ENCODE results near the gene ARMCX5.
A peak's percentile ranks its signal among the peaks of the same experiment; 100 is the strongest.

ARMCX5 gene

GRCh38 chrX:102599084-102599950 is at the start of gene ARMCX5:
Gene ARMCX5 (plus strand): TSS chrX:102599515. CDS start chrX:102602142, 2,627 bp downstream.
- Mint-ChIP-seq H3K27me3 (no peaks in the 10 kb centered on the region), H3K4me1 (ENCODE audit: low read depth) (peaks cover 28% of the 10 kb centered on the region), H3K27ac (peak within 1 kb of the TSS; percentile 92)

DNA sequence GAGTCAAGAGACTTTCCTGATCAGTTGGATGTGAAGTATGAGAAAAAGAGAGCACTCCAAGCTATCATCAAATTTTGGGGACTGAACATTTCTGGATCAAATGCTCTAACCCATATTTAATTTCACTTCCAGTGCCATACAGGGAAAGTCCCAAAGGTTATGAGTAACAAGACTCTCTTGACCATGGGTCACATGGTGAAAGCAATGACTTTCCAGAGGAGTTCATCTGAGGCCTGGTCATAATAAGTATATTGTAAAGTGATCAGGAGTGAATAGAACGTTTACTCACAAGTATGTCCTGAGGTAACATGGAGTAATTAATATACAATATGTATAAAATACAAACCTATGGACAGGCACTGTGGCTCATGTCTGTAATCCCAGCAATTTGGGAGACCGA is 40.7 kb upstream of the ARMCX5 start:
- Mint-ChIP-seq H3K27ac (no peak overlapping the region), H3K4me1 (ENCODE audit: low read depth) (no peaks in the 10 kb centered on the region), H3K27me3 (peaks cover 4% of the 10 kb centered on the region), H3K9me3 (no peaks in the 10 kb centered on the region), H3K4me3 (no peak overlapping the region), H3K36me3 (ENCODE audit: low read depth) (no peaks in the 10 kb centered on the region)

More at GRCh38 chrX:102599084-102599950, at the start of gene ARMCX5:
- H3K36me3 Mint-ChIP-seq (ENCODE audit: low read depth), result peaks cover 10% of the 10 kb centered on the region
- H3K9me3 Mint-ChIP-seq, result no peaks in the 10 kb centered on the region
- peak within 1 kb of the TSS; percentile 98 for H3K4me3 Mint-ChIP-seq

DNA sequence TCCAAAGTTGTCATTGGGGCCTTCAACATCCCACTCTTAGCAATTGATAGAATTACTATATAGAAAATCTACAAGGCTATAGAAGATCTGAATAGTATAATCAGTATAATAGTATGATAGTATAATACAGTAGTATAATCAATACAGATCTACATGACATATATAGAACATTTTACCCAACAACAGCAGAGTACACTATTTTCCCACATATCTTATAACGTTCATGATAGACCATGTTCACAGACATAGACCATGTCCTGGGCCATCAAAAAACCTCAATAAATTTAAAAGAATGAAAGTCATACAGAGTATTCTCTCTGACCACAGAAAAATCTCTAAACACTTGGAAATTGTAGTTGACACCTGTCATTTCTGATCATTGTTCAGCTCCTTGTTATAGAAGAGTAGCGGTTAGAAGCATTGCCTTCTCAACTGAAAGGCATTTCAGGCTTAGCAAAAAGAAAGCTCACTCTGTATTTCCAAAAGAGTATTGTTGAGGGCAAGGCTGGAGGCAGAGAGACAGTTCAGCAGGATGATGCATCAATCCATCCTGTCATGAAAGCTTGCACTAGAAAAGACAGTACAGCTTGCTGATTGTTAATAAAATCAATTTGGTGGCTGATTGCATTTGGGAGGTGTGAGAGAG is 38.8 kb upstream of the ARMCX5 start:
- Mint-ChIP-seq H3K36me3 (ENCODE audit: low read depth) (no peaks in the 10 kb centered on the region), H3K27me3 (no peaks in the 10 kb centered on the region)

DNA sequence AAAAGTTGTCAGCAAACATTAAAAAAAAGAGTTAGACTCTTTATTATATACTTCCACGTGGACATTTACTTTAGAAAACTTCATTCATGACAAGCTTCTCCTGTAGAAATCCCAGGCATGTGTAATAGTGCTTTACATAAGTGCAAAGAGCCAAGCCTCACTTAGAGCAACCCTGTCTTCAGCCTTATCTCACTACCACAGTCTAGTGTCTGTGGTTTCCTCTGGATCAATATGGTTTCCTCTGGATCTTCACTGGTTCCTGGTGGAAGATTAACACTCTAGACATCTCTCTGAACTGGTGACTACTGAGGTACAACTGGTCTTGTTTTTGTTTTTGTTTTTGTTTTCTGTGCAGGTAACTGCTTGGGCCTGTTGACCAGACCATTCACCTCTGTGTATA is 18.4 kb upstream of the ARMCX5 start:
- Mint-ChIP-seq H3K9me3 (no peaks in the 10 kb centered on the region), H3K27me3 (no peaks in the 10 kb centered on the region), H3K4me1 (ENCODE audit: low read depth) (no peaks in the 10 kb centered on the region), H3K36me3 (ENCODE audit: low read depth) (no peaks in the 10 kb centered on the region), H3K27ac (no peak overlapping the region), H3K4me3 (no peak overlapping the region)

More for the DNA sequence above, 38.8 kb upstream of the ARMCX5 start:
- Mint-ChIP-seq H3K4me1 (ENCODE audit: low read depth) (no peaks in the 10 kb centered on the region), H3K4me3 (no peak overlapping the region), H3K9me3 (no peaks in the 10 kb centered on the region), H3K27ac (no peak overlapping the region)

GRCh38 chrX:102593367-102593766 is 5.9 kb upstream of the ARMCX5 start:
- Mint-ChIP-seq H3K9me3 (no peaks in the 10 kb centered on the region), H3K27me3 (no peaks in the 10 kb centered on the region), H3K27ac (no peak overlapping the region), H3K4me3 (no peak overlapping the region), H3K4me1 (ENCODE audit: low read depth) (peaks cover 9% of the 10 kb centered on the region), H3K36me3 (ENCODE audit: low read depth) (no peaks in the 10 kb centered on the region)

DNA sequence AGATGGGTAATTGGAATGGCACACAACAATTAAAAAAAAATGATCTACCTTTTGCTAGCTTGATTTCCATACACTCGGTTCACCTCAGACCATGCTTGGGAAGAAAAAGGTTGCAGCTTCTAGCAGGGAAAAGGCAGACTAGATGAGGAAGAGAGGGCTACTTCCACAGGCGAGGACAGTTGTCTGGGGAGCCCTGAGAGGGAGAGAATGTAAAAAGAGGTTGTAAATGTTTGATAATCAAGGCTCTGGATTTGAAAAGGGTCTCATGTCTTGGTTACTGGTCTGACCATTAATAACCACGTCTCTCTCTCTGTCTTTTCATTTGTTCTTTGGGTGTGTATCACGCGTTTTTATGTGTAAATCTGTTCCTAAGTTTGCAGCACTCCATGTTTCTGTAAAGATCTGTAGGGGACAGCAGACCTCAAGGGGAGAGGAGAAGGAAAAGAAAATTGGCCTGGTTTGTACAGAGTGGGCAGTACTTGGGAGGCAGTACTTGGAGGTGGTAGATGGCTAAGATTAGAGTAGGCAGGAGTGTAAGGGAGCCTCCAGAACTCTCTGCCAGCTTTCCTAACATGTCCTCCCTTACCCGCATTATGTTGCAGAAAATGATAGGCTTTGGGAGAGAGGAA is 750 bp downstream of the ARMCX5 start:
- Mint-ChIP-seq H3K36me3 (ENCODE audit: low read depth) (peaks cover 10% of the 10 kb centered on the region), H3K4me1 (ENCODE audit: low read depth) (peaks cover 28% of the 10 kb centered on the region), H3K27me3 (no peaks in the 10 kb centered on the region), H3K9me3 (no peaks in the 10 kb centered on the region), H3K27ac (peak overlapping the region; percentile 92), H3K4me3 (peak overlapping the region; percentile 98)

GRCh38 chrX:102604327-102604726 is 5.0 kb downstream of the ARMCX5 start:
- H3K27ac Mint-ChIP-seq, result no peak overlapping the region

DNA sequence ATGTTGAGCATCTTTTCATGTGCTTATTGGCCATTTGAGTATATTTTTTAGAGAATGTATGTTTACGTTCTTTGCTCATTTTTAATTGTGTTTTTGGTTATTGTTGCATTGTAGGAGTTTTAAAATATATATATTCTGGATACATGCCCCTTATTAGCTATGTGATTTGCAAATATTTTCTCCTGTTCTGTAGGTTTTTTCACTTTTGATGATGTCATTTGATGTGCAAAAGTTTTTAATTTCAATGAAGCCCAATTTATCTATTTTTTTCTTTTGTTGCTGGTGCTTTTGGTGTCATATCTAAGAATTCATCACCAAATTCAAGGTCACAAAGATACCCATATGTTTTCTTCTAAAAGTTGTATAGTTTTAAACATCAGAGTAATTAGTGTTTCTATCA is 6.8 kb downstream of the ARMCX5 start:
- no peaks in the 10 kb centered on the region for H3K9me3 Mint-ChIP-seq
- no peaks in the 10 kb centered on the region for H3K27me3 Mint-ChIP-seq
- peaks cover 19% of the 10 kb centered on the region for H3K4me1 Mint-ChIP-seq (ENCODE audit: low read depth)
- no peak overlapping the region for H3K27ac Mint-ChIP-seq
- no peak overlapping the region for H3K4me3 Mint-ChIP-seq
- H3K36me3 Mint-ChIP-seq (ENCODE audit: low read depth), result peaks cover 41% of the 10 kb centered on the region

More at GRCh38 chrX:102604327-102604726, 5.0 kb downstream of the ARMCX5 start:
- Mint-ChIP-seq H3K27me3 (no peaks in the 10 kb centered on the region), H3K36me3 (ENCODE audit: low read depth) (peaks cover 27% of the 10 kb centered on the region), H3K4me3 (no peak overlapping the region), H3K4me1 (ENCODE audit: low read depth) (peaks cover 30% of the 10 kb centered on the region), H3K9me3 (no peaks in the 10 kb centered on the region)

DNA sequence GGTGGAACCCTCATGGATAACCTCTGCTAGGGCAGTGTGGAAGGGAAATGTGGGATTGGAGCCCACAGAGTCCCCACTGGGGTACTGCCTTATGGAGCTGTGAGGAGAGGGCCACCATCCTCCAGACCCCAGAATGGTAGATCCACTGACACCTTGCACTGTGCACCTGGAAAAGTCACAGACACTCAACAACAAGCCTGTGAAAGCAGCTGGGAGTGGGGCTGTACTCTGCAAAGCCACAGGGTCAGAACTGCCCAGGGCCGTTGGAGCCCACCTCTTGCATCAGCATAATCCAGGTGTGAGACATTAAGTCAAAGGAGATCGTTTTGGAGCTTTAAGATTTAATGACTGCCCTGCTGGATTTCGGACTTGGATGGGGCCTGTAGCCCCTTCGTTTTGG is 11.6 kb downstream of the ARMCX5 start:
- peaks cover 18% of the 10 kb centered on the region for H3K4me1 Mint-ChIP-seq (ENCODE audit: low read depth)
- no peaks in the 10 kb centered on the region for H3K27me3 Mint-ChIP-seq
- H3K27ac Mint-ChIP-seq, result no peak overlapping the region
- H3K4me3 Mint-ChIP-seq, result no peak overlapping the region
- H3K9me3 Mint-ChIP-seq, result no peaks in the 10 kb centered on the region
- H3K36me3 Mint-ChIP-seq (ENCODE audit: low read depth), result peaks cover 50% of the 10 kb centered on the region

DNA sequence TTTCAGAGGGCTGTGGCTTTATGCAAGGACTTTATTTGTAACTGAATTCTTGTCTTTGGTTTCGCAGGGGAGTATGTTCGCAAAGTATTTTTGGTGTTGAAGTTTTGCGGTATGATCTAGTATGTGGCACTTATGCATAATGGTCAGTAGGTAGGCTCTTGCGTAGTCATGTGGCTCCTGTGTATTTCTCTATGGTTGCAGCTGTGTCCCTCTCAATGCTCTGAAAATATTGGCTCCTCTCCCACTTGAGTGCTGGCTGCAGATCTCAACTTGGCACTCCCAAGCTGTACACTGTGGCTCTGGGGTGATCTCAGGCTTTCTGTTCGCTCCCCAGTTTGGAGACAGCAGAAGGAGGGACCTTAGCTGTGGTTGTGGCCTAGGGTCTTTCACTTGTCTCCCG is 24.8 kb downstream of the ARMCX5 start:
- Mint-ChIP-seq H3K4me3 (no peak overlapping the region), H3K36me3 (ENCODE audit: low read depth) (peaks cover 37% of the 10 kb centered on the region), H3K27ac (no peak overlapping the region)

DNA sequence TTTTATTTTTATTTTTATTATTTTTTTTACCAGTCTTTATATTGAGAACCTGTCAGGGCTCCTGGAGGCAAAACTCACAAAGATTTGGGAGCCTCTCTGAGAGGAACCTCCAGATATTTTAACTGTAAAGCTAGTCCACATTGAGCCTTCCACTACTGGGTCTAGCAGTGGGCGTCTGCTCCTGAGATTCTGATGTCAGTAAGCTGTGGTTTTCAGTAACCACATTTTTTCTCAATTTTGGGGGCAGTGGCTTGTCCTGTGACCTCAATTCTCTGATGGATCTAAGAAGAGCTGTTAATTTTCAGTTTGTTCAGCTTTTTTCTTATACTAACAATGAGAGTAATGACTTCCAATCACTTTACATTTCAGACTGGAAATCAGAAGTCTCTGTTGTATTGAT is 28.3 kb downstream of the ARMCX5 start:
- no peak overlapping the region for H3K27ac Mint-ChIP-seq
- H3K9me3 Mint-ChIP-seq, result no peaks in the 10 kb centered on the region
- no peaks in the 10 kb centered on the region for H3K27me3 Mint-ChIP-seq
- no peak overlapping the region for H3K4me3 Mint-ChIP-seq
- peaks cover 9% of the 10 kb centered on the region for H3K36me3 Mint-ChIP-seq (ENCODE audit: low read depth)
- peaks cover 22% of the 10 kb centered on the region for H3K4me1 Mint-ChIP-seq (ENCODE audit: low read depth)

More for the DNA sequence above, 24.8 kb downstream of the ARMCX5 start:
- peaks cover 9% of the 10 kb centered on the region for H3K9me3 Mint-ChIP-seq
- H3K4me1 Mint-ChIP-seq (ENCODE audit: low read depth), result peaks cover 22% of the 10 kb centered on the region
- H3K27me3 Mint-ChIP-seq, result no peaks in the 10 kb centered on the region

GRCh38 chrX:102637561-102637960 is 38.2 kb downstream of the ARMCX5 start:
- Mint-ChIP-seq H3K36me3 (ENCODE audit: low read depth) (peaks cover 11% of the 10 kb centered on the region), H3K27me3 (no peaks in the 10 kb centered on the region), H3K27ac (no peak overlapping the region), H3K4me3 (no peak overlapping the region), H3K9me3 (peaks cover 9% of the 10 kb centered on the region), H3K4me1 (ENCODE audit: low read depth) (no peaks in the 10 kb centered on the region)

- H3K27me3 Mint-ChIP-seq, result no peaks in the 10 kb centered on the region
- H3K4me3 Mint-ChIP-seq, result peak overlapping the region; percentile 87
- peaks cover 4% of the 10 kb centered on the region for H3K36me3 Mint-ChIP-seq (ENCODE audit: low read depth)
- H3K27ac Mint-ChIP-seq, result no peak overlapping the region
- no peaks in the 10 kb centered on the region for H3K9me3 Mint-ChIP-seq
- peaks cover 13% of the 10 kb centered on the region for H3K4me1 Mint-ChIP-seq (ENCODE audit: low read depth)
Observed at GRCh38 chrX:102650903-102651241, 51.6 kb downstream of the ARMCX5 start.

- Mint-ChIP-seq H3K9me3 (no peaks in the 10 kb centered on the region), H3K4me3 (peak within 1 kb of the TSS; percentile 87), H3K27ac (peak within 1 kb of the TSS; percentile 77), H3K4me1 (ENCODE audit: low read depth) (peaks cover 13% of the 10 kb centered on the region), H3K27me3 (no peaks in the 10 kb centered on the region), H3K36me3 (ENCODE audit: low read depth) (peaks cover 4% of the 10 kb centered on the region)
Observed at GRCh38 chrX:102651242-102652011, 52.1 kb downstream of the ARMCX5 start, which contains the start of gene GPRASP1. Gene GPRASP1 (plus strand): TSS chrX:102651483. CDS start chrX:102653914, 2,431 bp downstream.

All from stimulated activated naive CD8-positive, alpha-beta T cell treated with anti-CD3 and anti-CD28 coated beads, Interleukin-15, Interleukin-2, amounts not matched to agents 100 ng/mL and 50 ng/mL, for 24 hours (primary cell).